H1 (cell line): ENCODE results near the gene SMIM38. TPM values are rescaled to one million over a fixed set of nuclear protein-coding genes. Genes with fewer than 3 reads are reported as not detected.

ENCODE experiments used
- CBX8 ChIP-seq: fragments of 300-800, 300-1000 bp; sonication (generic); IDR thresholded peaks from 2 replicates; pipeline ENCODE4 v1.7.1; 2016; ENCODE audit warnings: low read depth, low read length, borderline replicate concordance
- POU5F1 ChIP-seq: IDR thresholded peaks from 2 replicates; pipeline ENCODE4 v1.6.1; 2011; ENCODE audit warnings: low read depth, mild to moderate bottlenecking, low read length, moderate library complexity
- RAD21 ChIP-seq, 2 experiments: IDR thresholded peaks in 1 of 2; conservative IDR thresholded peaks in 1 of 2; 2 replicates each; pipeline ENCODE4 v1.6.1; 2011; ENCODE audit warnings: low read depth in 2 of 2, low read length in 2 of 2, improper control_type of control experiment in 1 of 2, inconsistent platforms in 1 of 2, mild to moderate bottlenecking in 1 of 2, moderate library complexity in 1 of 2
- USF2 ChIP-seq: IDR thresholded peaks from 2 replicates; pipeline ENCODE4 v1.6.1; 2011; ENCODE audit warnings: low read length, improper control_type of control experiment
- polyA plus RNA-seq, 7 experiments: library from polyadenylated mRNA; depleted of rRNA in 3 of 7; stranded (reverse) in 5 of 7; unstranded in 2 of 7; fragments of >200 nt in 5 of 7; fragments of 200-250 nt in 2 of 7; gene quantifications; 1 replicate in 5 of 7; 2 replicates in 1 of 7; 4 replicates in 1 of 7; pipeline versions ENCODE4 v1.2.1 to v1.2.3, GENCODE V29; 2011 to 2013; ENCODE audit warnings: missing spikeins in 2 of 7, mixed read lengths in 2 of 7
- total RNA-seq: library from RNA; stranded (reverse); fragmentation: NEBNext Ultra II Directional; extraction: Animal tissue kit (Norgen Biotek cat#: 25700); gene quantifications from 2 replicates; pipeline ENCODE4 v1.2.1, GENCODE V29; 2021

The SMIM38 gene
- total and polyA plus RNA-seq, 2 of the 8 experiments (the other 6 are each of a cell fraction or from before 2014, with no cell fraction given), result 0.17 to 0.20 TPM

DNA sequence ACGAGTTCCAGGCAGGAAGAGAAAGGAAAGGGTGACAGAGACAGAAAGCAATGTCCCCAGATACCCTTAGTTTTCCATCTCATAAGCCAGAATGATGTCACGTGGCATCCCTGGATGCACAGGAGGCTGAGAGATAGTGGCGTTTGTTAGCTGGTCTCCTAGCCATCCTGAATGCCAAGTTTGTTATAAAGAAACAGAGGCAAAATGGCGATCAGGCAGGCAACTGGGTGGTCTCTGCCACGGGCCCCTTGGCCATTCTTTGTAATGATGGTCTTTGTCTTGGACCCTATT lies 5.3 kb downstream of the SMIM38 start (continued):
- TF ChIP-seq POU5F1, result no peak
- no peak for TF ChIP-seq USF2
- no peak for TF ChIP-seq RAD21 (IDR thresholded peaks at IDR 0.05 in 1 of 2, conservative IDR thresholded peaks at IDR 0.05 in 1 of 2; ENCODE audit: low read depth in 2 of 2, low read length in 2 of 2)
- no peak for TF ChIP-seq CBX8
